ENCODE data around the gene MTUS2. TPM values are rescaled to one million over a fixed set of nuclear protein-coding genes. Genes with fewer than 3 reads are reported as not detected.

MTUS2 gene
- total and polyA plus RNA-seq, 9 of the 15 experiments (the other 6 are each of a cell fraction or from before 2014, with no cell fraction given), result 0.01 to 0.28 (median 0.06) TPM; not detected in 1

GRCh38 chr13:29059800-29060199 is 239.7 kb downstream of the MTUS2 start:
- Histone ChIP-seq H3K79me2 (ENCODE audit: control insufficient read depth, insufficient read depth, low read length) (no peaks in the 10 kb centered on the region), H3K9ac (ENCODE audit: insufficient read depth in 1 of 2, low read depth in 2 of 2, low read length in 2 of 2) (no peak overlapping the region), H3K4me2 (ENCODE audit: insufficient read depth, low read length) (no peak overlapping the region), H4K20me1 (replicated peaks; ENCODE audit: control insufficient read depth, insufficient read depth, low read length) (no peaks in the 10 kb centered on the region), H2AFZ (ENCODE audit: low read depth, low read length) (no peak overlapping the region), H3K36me3 (ENCODE audit: control insufficient read depth, insufficient read depth, low read length) (no peaks in the 10 kb centered on the region), H3K27ac (ENCODE audit: extremely low read depth, low read depth, low read length) (no peak overlapping the region), H3K27me3 (ENCODE audit: control insufficient read depth in 2 of 2, insufficient read depth in 2 of 2, low read length in 2 of 2) (no peaks in the 10 kb centered on the region; a peak in 1 of 5 replicates), H3K4me1 (replicated peaks in 1 of 2; ENCODE audit: control insufficient read depth in 2 of 2, insufficient read depth in 2 of 2, low read length in 2 of 2) (no peaks in the 10 kb centered on the region), H3K9me3 (replicated peaks; ENCODE audit: control insufficient read depth, insufficient read depth, low read depth, low read length) (no peaks in the 10 kb centered on the region), H3K4me3 (no peak overlapping the region), H3K9me1 (ENCODE audit: control insufficient read depth, insufficient read depth, low read length) (no peaks in the 10 kb centered on the region)
- no peak for DNase-seq (ENCODE audit: extremely low read depth in 1 of 4, low spot score in 3 of 4)
- ChIA-PET CTCF (ENCODE audit: low intra/inter-chr PET ratio) (interaction anchor here (0.7 kb wide), 1 partner anchor 246 kb away, joined by 4 read pairs; no protein-coding TSS in a partner anchor), POLR2A (no interaction called here)
- in situ Hi-C loops (cut with MboI) (no loop called here), intact Hi-C loops (cut with micrococcal nuclease) (no loop called here)
- no peak for TF ChIP-seq BCLAF1 (IDR thresholded peaks at IDR 0.05; ENCODE audit: borderline replicate concordance in 1 of 2, control insufficient read depth in 1 of 2, low read depth in 2 of 2, low read length in 1 of 2)
- BruUV-seq (replicated peaks), result no TSS peak
- ATAC-seq, result no peak
- no peak for FAIRE-seq
- WGBS (ENCODE audit: insufficient coverage, low coverage, missing lambda C conversion rate), result 0% methylated on average over 2 of the region's 2 CpGs

- no peak overlapping the region for H3K9ac ChIP-seq (ENCODE audit: insufficient read depth in 1 of 2, low read depth in 2 of 2, low read length in 2 of 2)
- no TSS peak for BruUV-seq (replicated peaks)
- no peak for DNase-seq (ENCODE audit: extremely low read depth in 1 of 4, low spot score in 3 of 4)
- H3K27ac ChIP-seq (ENCODE audit: extremely low read depth, low read depth, low read length), result no peak overlapping the region
- 3% methylated on average over 3 of the region's 3 CpGs for WGBS (ENCODE audit: insufficient coverage, low coverage, missing lambda C conversion rate)
- H3K4me3 ChIP-seq, result no peak overlapping the region
- no peaks in the 10 kb centered on the region for H3K9me1 ChIP-seq (ENCODE audit: control insufficient read depth, insufficient read depth, low read length)
- no peaks in the 10 kb centered on the region for H3K9me3 ChIP-seq (replicated peaks; ENCODE audit: control insufficient read depth, insufficient read depth, low read depth, low read length)
- no peaks in the 10 kb centered on the region for H3K4me1 ChIP-seq (replicated peaks in 1 of 2; ENCODE audit: control insufficient read depth in 2 of 2, insufficient read depth in 2 of 2, low read length in 2 of 2)
- no peak overlapping the region for H2AFZ ChIP-seq (ENCODE audit: low read depth, low read length)
- FAIRE-seq, result no peak
- in situ Hi-C loops (cut with MboI), result no loop called here
- ChIA-PET CTCF (ENCODE audit: low intra/inter-chr PET ratio) (no interaction called here), POLR2A (interaction anchor here (0.7 kb wide), 1 partner anchor 71 kb away, joined by 4 read pairs; no protein-coding TSS in a partner anchor)
- H3K4me2 ChIP-seq (ENCODE audit: insufficient read depth, low read length), result no peak overlapping the region
- intact Hi-C loops (cut with micrococcal nuclease), result no loop called here
- no peak for ATAC-seq
- H3K27me3 ChIP-seq (ENCODE audit: control insufficient read depth in 2 of 2, insufficient read depth in 2 of 2, low read length in 2 of 2), result no peaks in the 10 kb centered on the region; a peak in 1 of 5 replicates
- H3K36me3 ChIP-seq (ENCODE audit: control insufficient read depth, insufficient read depth, low read length), result no peaks in the 10 kb centered on the region
- no peaks in the 10 kb centered on the region for H3K79me2 ChIP-seq (ENCODE audit: control insufficient read depth, insufficient read depth, low read length)
- no peaks in the 10 kb centered on the region for H4K20me1 ChIP-seq (replicated peaks; ENCODE audit: control insufficient read depth, insufficient read depth, low read length)
- TF ChIP-seq ZNF511 (CRISPR knock-in tag; IDR thresholded peaks at IDR 0.05), result no peak
- no peak for TF ChIP-seq RUNX1 (IDR thresholded peaks at IDR 0.05; ENCODE audit: low read depth)
- no peak for TF ChIP-seq PML (IDR thresholded peaks at IDR 0.05; ENCODE audit: low read length)
- TF ChIP-seq RAD21 (CRISPR knock-in tag; conservative IDR thresholded peaks at IDR 0.05 in 1 of 2, IDR thresholded peaks at IDR 0.05 in 1 of 2), result no peak
- TF ChIP-seq TSHZ1 (CRISPR knock-in tag; IDR thresholded peaks at IDR 0.05), result no peak
- no peak for TF ChIP-seq EP300 (IDR thresholded peaks at IDR 0.05; ENCODE audit: low read length)
These were observed 245.0 kb downstream of the MTUS2 start for GRCh38 chr13:29065142-29065541.

Measured in K562 (cell line).